ENCODE results near the gene FXN.

DNA sequence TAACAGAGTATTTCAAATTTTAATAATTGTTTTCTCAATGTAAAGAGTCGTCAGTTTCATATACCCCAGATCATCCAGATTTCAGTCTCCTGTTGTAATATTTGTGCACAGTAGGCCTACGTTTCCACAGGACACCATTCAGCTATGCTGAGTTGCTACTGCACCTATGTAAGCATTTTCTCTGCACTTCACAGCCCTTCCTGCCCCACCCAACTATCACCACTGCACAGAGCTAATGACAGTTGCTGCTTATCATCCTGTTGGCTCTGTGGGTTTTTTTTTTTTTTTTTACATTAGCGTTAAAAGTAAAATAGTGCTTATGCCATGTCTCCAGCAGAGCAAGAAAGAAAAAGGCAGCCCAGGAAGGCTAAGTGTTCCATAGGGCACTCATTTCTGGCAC, 15.7 kb upstream of the FXN start:
- TF ChIP-seq, protein P1, sequence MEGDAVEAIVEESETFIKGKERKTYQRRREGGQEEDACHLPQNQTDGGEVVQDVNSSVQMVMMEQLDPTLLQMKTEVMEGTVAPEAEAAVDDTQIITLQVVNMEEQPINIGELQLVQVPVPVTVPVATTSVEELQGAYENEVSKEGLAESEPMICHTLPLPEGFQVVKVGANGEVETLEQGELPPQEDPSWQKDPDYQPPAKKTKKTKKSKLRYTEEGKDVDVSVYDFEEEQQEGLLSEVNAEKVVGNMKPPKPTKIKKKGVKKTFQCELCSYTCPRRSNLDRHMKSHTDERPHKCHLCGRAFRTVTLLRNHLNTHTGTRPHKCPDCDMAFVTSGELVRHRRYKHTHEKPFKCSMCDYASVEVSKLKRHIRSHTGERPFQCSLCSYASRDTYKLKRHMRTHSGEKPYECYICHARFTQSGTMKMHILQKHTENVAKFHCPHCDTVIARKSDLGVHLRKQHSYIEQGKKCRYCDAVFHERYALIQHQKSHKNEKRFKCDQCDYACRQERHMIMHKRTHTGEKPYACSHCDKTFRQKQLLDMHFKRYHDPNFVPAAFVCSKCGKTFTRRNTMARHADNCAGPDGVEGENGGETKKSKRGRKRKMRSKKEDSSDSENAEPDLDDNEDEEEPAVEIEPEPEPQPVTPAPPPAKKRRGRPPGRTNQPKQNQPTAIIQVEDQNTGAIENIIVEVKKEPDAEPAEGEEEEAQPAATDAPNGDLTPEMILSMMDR (IDR thresholded peaks at IDR 0.05), result no peak
- TF ChIP-seq POLR2A (IDR thresholded peaks at IDR 0.05), result no peak
